Stimulated activated naive CD8-positive, alpha-beta T cell treated with anti-CD3 and anti-CD28 coated beads, Interleukin-15, amount 100 ng/mL, for 72 hours (primary cell): ENCODE results near the gene KITLG.

Experiments
- ATAC-seq: fragments of 150-1000 bp; cut with Tn5 transposase; 2 replicates; pipeline ENCODE4 v1.10.0; 2021; ENCODE audit warnings: mild to moderate bottlenecking, moderate library complexity
- DNase-seq, 2 donors: peaks; one replicate each; pipeline ENCODE4 v3.0.0; 2021 to 2022
- H3K27ac Mint-ChIP-seq, 2 donors: one replicate each; pipeline ENCODE4 v1.8.0; 2022; ENCODE audit warnings: mild to moderate bottlenecking in 2 of 2, mixed read lengths in 2 of 2, moderate library complexity in 2 of 2
- H3K27me3 Mint-ChIP-seq: one replicate; pipeline ENCODE4 v1.8.0; 2022; ENCODE audit warnings: mixed read lengths
- H3K4me1 Mint-ChIP-seq: one replicate; pipeline ENCODE4 v1.8.0; 2022; ENCODE audit warnings: mild to moderate bottlenecking, mixed read lengths
- H3K4me3 Mint-ChIP-seq, 2 donors: one replicate each; pipeline ENCODE4 v1.8.0; 2022; ENCODE audit warnings: mild to moderate bottlenecking in 2 of 2, mixed read lengths in 2 of 2, moderate library complexity in 1 of 2
- H3K9me3 Mint-ChIP-seq, 2 donors: one replicate each; pipeline ENCODE4 v1.8.0; 2022; ENCODE audit warnings: mixed read lengths in 2 of 2

KITLG gene

GRCh38 chr12:88445705-88446394 is 134.4 kb downstream of the KITLG start:
- H3K27ac Mint-ChIP-seq = no peak overlapping the region
- no peaks in the 10 kb centered on the region for H3K9me3 Mint-ChIP-seq
- ATAC-seq (no peak), DNase-seq (no peak)
- H3K27me3 Mint-ChIP-seq = no peaks in the 10 kb centered on the region
- no peak overlapping the region for H3K4me3 Mint-ChIP-seq
- H3K4me1 Mint-ChIP-seq = no peaks in the 10 kb centered on the region

- ATAC-seq = no peak
- no peak overlapping the region for H3K27ac Mint-ChIP-seq
- H3K4me1 Mint-ChIP-seq = no peaks in the 10 kb centered on the region
Observed at GRCh38 chr12:88444481-88444880, 135.8 kb downstream of the KITLG start.

More at GRCh38 chr12:88444481-88444880, 135.8 kb downstream of the KITLG start:
- Mint-ChIP-seq H3K27me3 (no peaks in the 10 kb centered on the region), H3K9me3 (no peaks in the 10 kb centered on the region), H3K4me3 (no peak overlapping the region)
- DNase-seq = no peak
